B cell (primary cell): ENCODE measurements around the gene TEX14. TPM values are rescaled to one million over a fixed set of nuclear protein-coding genes. Genes with fewer than 3 reads are reported as not detected.

Source experiments
- ATAC-seq: fragments of 200-7000 bp; cut with Tn5 transposase; one replicate; pipeline ENCODE4 v1.10.0; 2021; ENCODE audit warnings: low read depth, mild to moderate bottlenecking, moderate number of reproducible peaks, moderate library complexity
- CTCF ChIA-PET: fragments of 350-600 bp; sonication (Branson Sonifier 250); formaldehyde crosslinking; loops from one replicate; lab custom pipeline; 2021; ENCODE audit warnings: antibody characterized with exemption, inconsistent platforms; lab: Charles Lee
- POLR2A ChIA-PET: fragments of 350-600 bp; sonication (Branson Sonifier 250); formaldehyde crosslinking; loops from one replicate; lab custom pipeline; 2021; ENCODE audit warnings: antibody characterized with exemption; lab: Charles Lee
- DNase-seq: peaks from one replicate; pipeline ENCODE4 v3.0.0; 2013
- H2AFZ ChIP-seq: 2 replicates; pipeline ENCODE4 v1.6.1; 2012; ENCODE audit warnings: mild to moderate bottlenecking, low read depth, low read length; ENCODE audit not compliant: insufficient read depth, poor library complexity, severe bottlenecking
- H3K27ac ChIP-seq, 2 donors: 1 replicate in 1 of 2; 2 replicates in 1 of 2; pipeline ENCODE4 v1.5.1; 2012 to 2013; ENCODE audit warnings: low read length in 2 of 2, mild to moderate bottlenecking in 2 of 2, moderate library complexity in 1 of 2
- H3K27me3 ChIP-seq, 4 experiments: fragments of 200-600 bp in 1 of 4; sonication (generic) in 1 of 4; replicated peaks in 1 of 4; 1 replicate in 2 of 4; 2 replicates in 2 of 4; pipeline versions ENCODE4 v1.6.1 to v1.7.0; 2013 to 2016; ENCODE audit warnings: low read length in 3 of 4, mild to moderate bottlenecking in 2 of 4, mixed read lengths in 1 of 4, moderate library complexity in 1 of 4; ENCODE audit not compliant: insufficient read depth in 4 of 4, control insufficient read depth in 3 of 4; ENCODE audit errors: control extremely low read depth in 1 of 4
- H3K36me3 ChIP-seq, 2 experiments: replicated peaks in 1 of 2; 1 replicate in 1 of 2; 2 replicates in 1 of 2; pipeline versions ENCODE4 v1.6.1 to v1.7.1; 2013; ENCODE audit warnings: low read length in 1 of 2; ENCODE audit not compliant: insufficient read depth in 2 of 2, control insufficient read depth in 1 of 2; ENCODE audit errors: control extremely low read depth in 1 of 2, extremely low read depth in 1 of 2
- H3K4me1 ChIP-seq, 2 donors: fragments of 200-600 bp in 1 of 2; sonication (generic) in 1 of 2; 1 replicate in 1 of 2; 2 replicates in 1 of 2; pipeline versions ENCODE4 v1.5.1 to v1.6.1; 2013 to 2017; ENCODE audit warnings: low read length in 2 of 2; ENCODE audit not compliant: control insufficient read depth in 2 of 2, insufficient read depth in 2 of 2
- H3K4me2 ChIP-seq: replicated peaks from 2 replicates; pipeline ENCODE3; 2012; ENCODE audit warnings: mild to moderate bottlenecking, low read depth, low read length; ENCODE audit not compliant: poor library complexity, severe bottlenecking
- H3K4me3 ChIP-seq, 5 experiments: fragments of 200-600 bp in 1 of 5; sonication (generic) in 1 of 5; 1 replicate in 3 of 5; 2 replicates in 2 of 5; pipeline versions ENCODE4 v1.5.1 to v1.7.0; 2011 to 2016; ENCODE audit warnings: low read length in 4 of 5, mild to moderate bottlenecking in 4 of 5, low read depth in 2 of 5, control low read depth in 1 of 5, moderate library complexity in 1 of 5; ENCODE audit not compliant: insufficient read depth in 1 of 5; ENCODE audit errors: control extremely low read depth in 1 of 5, extremely low read depth in 1 of 5
- H3K79me2 ChIP-seq: fragments of 200-600 bp; sonication (generic); one replicate; pipeline ENCODE4 v1.6.0; 2016; ENCODE audit warnings: low read length; ENCODE audit not compliant: control insufficient read depth, insufficient read depth
- H3K9ac ChIP-seq: fragments of 200-600 bp; sonication (generic); 2 replicates; pipeline ENCODE4 v1.6.1; 2017; ENCODE audit warnings: mild to moderate bottlenecking, low read length, moderate library complexity
- H3K9me3 ChIP-seq, 3 donors: one replicate each; pipeline versions ENCODE4 v1.6.1 to v1.7.1; 2013; ENCODE audit warnings: low read length in 2 of 3; ENCODE audit not compliant: control insufficient read depth in 2 of 3, insufficient read depth in 1 of 3; ENCODE audit errors: control extremely low read depth in 1 of 3
- H4K20me1 ChIP-seq: 2 replicates; pipeline ENCODE4 v1.6.0; 2012; ENCODE audit warnings: mild to moderate bottlenecking, low read length; ENCODE audit not compliant: insufficient read depth, control insufficient read depth, poor library complexity, severe bottlenecking
- H3K27ac Mint-ChIP-seq: one replicate; pipeline ENCODE4 v1.8.0; 2021; ENCODE audit warnings: mixed read lengths
- H3K27me3 Mint-ChIP-seq: one replicate; pipeline ENCODE4 v1.8.0; 2021; ENCODE audit warnings: mixed read lengths
- H3K4me1 Mint-ChIP-seq: one replicate; pipeline ENCODE4 v1.8.0; 2021; ENCODE audit warnings: mixed read lengths
- H3K4me3 Mint-ChIP-seq: one replicate; pipeline ENCODE4 v1.8.0; 2021; ENCODE audit warnings: mixed read lengths
- H3K9me3 Mint-ChIP-seq: one replicate; pipeline ENCODE4 v1.8.0; 2022; ENCODE audit warnings: mixed read lengths; ENCODE audit not compliant: insufficient read depth
- CTCF ChIP-seq: fragments of 200-600 bp; IDR thresholded peaks from one replicate; pipeline ENCODE4 v1.8.0; 2022; ENCODE audit warnings: antibody characterized with exemption, mild to moderate bottlenecking
- EZH2 ChIP-seq: IDR thresholded peaks from 2 replicates; pipeline ENCODE4 v1.6.1; 2012; ENCODE audit warnings: borderline replicate concordance, low read depth, mild to moderate bottlenecking, moderate library complexity, low read length; ENCODE audit not compliant: insufficient read depth, poor library complexity, severe bottlenecking
- whole genome bisulfite sequencing: methylation state at CpG from one replicate; pipeline ENCODE4 v1.1.5; 2013; ENCODE audit warnings: missing lambda C conversion rate; ENCODE audit not compliant: insufficient coverage; 5-methylcytosine and 5-hydroxymethylcytosine counted together
- intact Hi-C: fragments of 100-400 bp; cut with micrococcal nuclease; formaldehyde crosslinking; loops from one replicate; pipeline ENCODE4 v1.10.0; 2022
- polyA plus RNA-seq: library from polyadenylated mRNA; depleted of rRNA; stranded (reverse); fragments of >200 nt; gene quantifications from 2 replicates; pipeline ENCODE4 v1.2.3, GENCODE V29; 2012
- total RNA-seq, 2 donors: library from RNA; stranded (reverse); fragments of 120-200 nt in 1 of 2; gene quantifications; 1 replicate in 1 of 2; 2 replicates in 1 of 2; pipeline versions ENCODE4 v1.2.3 to v1.2.4, GENCODE V29; 2013 to 2022

The TEX14 gene
- total and polyA plus RNA-seq, 2 donors (not counting 1 experiment from before 2014, with no cell fraction given): 0.10 to 0.20 TPM

- H3K9me3 ChIP-seq: no peaks in the 10 kb centered on the region
- H3K36me3 ChIP-seq: peaks cover 5 to 24% of the 10 kb centered on the region in 2 experiments
- no peaks in the 10 kb centered on the region for H3K79me2 ChIP-seq
- Mint-ChIP-seq H3K27me3 (no peaks in the 10 kb centered on the region), H3K4me3 (no peak overlapping the region), H3K27ac (no peak overlapping the region), H3K9me3 (no peaks in the 10 kb centered on the region), H3K4me1 (peaks cover 6% of the 10 kb centered on the region)
- DNase-seq (no peak), ATAC-seq (no peak)
- no peaks in the 10 kb centered on the region for H3K4me1 ChIP-seq
- intact Hi-C loops: no loop called here
- H2AFZ ChIP-seq: no peak overlapping the region
- CTCF ChIA-PET: no interaction called here
- POLR2A ChIA-PET: no interaction called here
- H3K27me3 ChIP-seq: no peaks in the 10 kb centered on the region
- no peak for TF ChIP-seq CTCF
- TF ChIP-seq EZH2: no peak
- no CpG with 5 or more reads among the region's 4 CpGs for WGBS
- H4K20me1 ChIP-seq: no peaks in the 10 kb centered on the region
- no peak overlapping the region for H3K9ac ChIP-seq
- no peak overlapping the region for H3K4me3 ChIP-seq
- H3K4me2 ChIP-seq: no peak overlapping the region
- no peak overlapping the region for H3K27ac ChIP-seq
Observed at GRCh38 chr17:58703137-58703915, 11.5 kb upstream of the TEX14 start.

GRCh38 chr17:58702708-58703107 is 10.9 kb upstream of the TEX14 start:
- Mint-ChIP-seq H3K9me3 (no peaks in the 10 kb centered on the region), H3K4me3 (no peak overlapping the region), H3K27me3 (no peaks in the 10 kb centered on the region), H3K4me1 (peaks cover 6% of the 10 kb centered on the region), H3K27ac (no peak overlapping the region)
- H3K4me3 ChIP-seq: no peak overlapping the region
- no peaks in the 10 kb centered on the region for H4K20me1 ChIP-seq
- no peak for DNase-seq
- no peak overlapping the region for H3K9ac ChIP-seq
- intact Hi-C loops: no loop called here
- no peaks in the 10 kb centered on the region for H3K27me3 ChIP-seq
- H3K4me1 ChIP-seq: no peaks in the 10 kb centered on the region
- H3K4me2 ChIP-seq: no peak overlapping the region
- no peak overlapping the region for H2AFZ ChIP-seq
- ATAC-seq: no peak
- TF ChIP-seq CTCF (no peak), EZH2 (no peak)
- peaks cover 5 to 24% of the 10 kb centered on the region in 2 experiments for H3K36me3 ChIP-seq
- 100% methylated on average over 6 of the region's 8 CpGs for WGBS
- CTCF ChIA-PET: no interaction called here
- no peak overlapping the region for H3K27ac ChIP-seq
- H3K9me3 ChIP-seq: no peaks in the 10 kb centered on the region
- POLR2A ChIA-PET: no interaction called here
- no peaks in the 10 kb centered on the region for H3K79me2 ChIP-seq
